GM19239 (cell line): ENCODE data around the gene PANX3.
A peak's percentile ranks its signal among the peaks of the same experiment; 100 is the strongest.
"Not testable (repeated sequence)": the region's sequence is repeated elsewhere in the genome, so short reads cannot be mapped to it uniquely, and the experiment has no call there.

Experiments
- DNase-seq: peaks from one replicate; pipeline ENCODE4 v3.0.0; 2011; ENCODE audit warnings: low spot score; ENCODE audit not compliant: insufficient read length
- FAIRE-seq: peaks from 2 replicates; lab custom pipeline; 2011; peaks lifted over from hg19 to GRCh38; lab: Jason Lieb, UNC

The PANX3 gene

GRCh38 chr11:124611064-124611463 is at the start of gene PANX3:
Gene PANX3, plus strand, starts transcription at chr11:124611428. Its CDS starts 129 bp downstream, at chr11:124611557.
- FAIRE-seq (no peak), DNase-seq (no peak)

- FAIRE-seq (no peak), DNase-seq (no peak)
Measured at GRCh38 chr11:124569697-124570096, 41.5 kb upstream of the PANX3 start, which contains the start of gene OR8A1. Gene OR8A1, plus strand, starts transcription at chr11:124569997. Its CDS starts 123 bp downstream, at chr11:124570120.

GRCh38 chr11:124570160-124570559 is 41.1 kb upstream of the PANX3 start:
- FAIRE-seq (no peak), DNase-seq (no peak)

- FAIRE-seq, result no peak
- DNase-seq, result no peak
Measured at GRCh38 chr11:124577716-124578427, 33.4 kb upstream of the PANX3 start.

GRCh38 chr11:124578761-124579160 is 32.5 kb upstream of the PANX3 start:
- FAIRE-seq (no peak), DNase-seq (no peak)

GRCh38 chr11:124581817-124582216 is 29.4 kb upstream of the PANX3 start:
- DNase-seq, result no peak

GRCh38 chr11:124582565-124582964 is 28.7 kb upstream of the PANX3 start:
- FAIRE-seq, result no peak
- no peak for DNase-seq

More at GRCh38 chr11:124581817-124582216, 29.4 kb upstream of the PANX3 start:
- no peak for FAIRE-seq

- FAIRE-seq (no peak), DNase-seq (no peak)
Measured at GRCh38 chr11:124583781-124584180, 27.4 kb upstream of the PANX3 start.

GRCh38 chr11:124584681-124585372 is 26.4 kb upstream of the PANX3 start:
- no peak for FAIRE-seq
- DNase-seq, result no peak

GRCh38 chr11:124586238-124586860 is 24.9 kb upstream of the PANX3 start:
- peak; percentile 84 for FAIRE-seq
- DNase-seq, result peak; percentile 9

GRCh38 chr11:124591430-124591829 is 19.8 kb upstream of the PANX3 start:
- FAIRE-seq (no peak), DNase-seq (no peak)

- DNase-seq (no peak), FAIRE-seq (no peak)
Measured at GRCh38 chr11:124592627-124593026, 18.6 kb upstream of the PANX3 start.

GRCh38 chr11:124595302-124595701 is 15.9 kb upstream of the PANX3 start:
- no peak for DNase-seq

GRCh38 chr11:124597626-124598025 is 13.6 kb upstream of the PANX3 start:
- FAIRE-seq (no peak), DNase-seq (no peak)

More at GRCh38 chr11:124595302-124595701, 15.9 kb upstream of the PANX3 start:
- FAIRE-seq, result no peak

GRCh38 chr11:124600621-124601320 is 10.5 kb upstream of the PANX3 start:
- FAIRE-seq (no peak), DNase-seq (no peak)

- no peak for DNase-seq
- no peak for FAIRE-seq
Measured at GRCh38 chr11:124602193-124602592, 9.0 kb upstream of the PANX3 start.

- FAIRE-seq, result not testable (repeated sequence)
Measured at GRCh38 chr11:124602723-124603122, 8.5 kb upstream of the PANX3 start.

GRCh38 chr11:124605719-124606118 is 5.5 kb upstream of the PANX3 start:
- DNase-seq (no peak), FAIRE-seq (no peak)

More at GRCh38 chr11:124602723-124603122, 8.5 kb upstream of the PANX3 start:
- not testable (repeated sequence) for DNase-seq

- FAIRE-seq (no peak), DNase-seq (no peak)
Measured at GRCh38 chr11:124608147-124608546, 3.1 kb upstream of the PANX3 start.

- DNase-seq (no peak), FAIRE-seq (no peak)
Measured at GRCh38 chr11:124610295-124610694, 933 bp upstream of the PANX3 start.
